HT1080 (cell line): ENCODE results near the gene SMIM36. TPM values are rescaled to one million over a fixed set of nuclear protein-coding genes. Genes with fewer than 3 reads are reported as not detected.
"Not testable (repeated sequence)": the region's sequence is repeated elsewhere in the genome, so short reads cannot be mapped to it uniquely, and the experiment has no call there.

Source experiments
- DNase-seq: peaks from one replicate; pipeline ENCODE4 v3.0.0-alpha.2; 2015; ENCODE audit warnings: low read depth
- total RNA-seq: library from RNA; depleted of rRNA; stranded (reverse); fragments of >200 nt; shearing (Covaris generic); gene quantifications from 2 replicates; pipeline ENCODE4 v1.2.3, GENCODE V29; 2014

The SMIM36 gene
- total RNA-seq, 1 experiment from 2014 or later = not detected

GRCh38 chr17:55436224-55437158, 74.8 kb downstream of the SMIM36 start:
- no peak for DNase-seq

- DNase-seq = no peak
These were observed 75.8 kb downstream of the SMIM36 start for GRCh38 chr17:55435408-55435807.

- peak; percentile 51 for DNase-seq
These were observed 76.5 kb downstream of the SMIM36 start for GRCh38 chr17:55434721-55435120.

- DNase-seq = peak; percentile 94
These were observed 77.4 kb downstream of the SMIM36 start for GRCh38 chr17:55433629-55434422.

- DNase-seq = no peak
These were observed 78.1 kb downstream of the SMIM36 start for GRCh38 chr17:55433029-55433628.

GRCh38 chr17:55432358-55433028, 78.8 kb downstream of the SMIM36 start:
- peak; percentile 46 for DNase-seq

GRCh38 chr17:55431914-55432313, 79.3 kb downstream of the SMIM36 start:
- DNase-seq = not testable (repeated sequence)

- DNase-seq = peak; percentile 24
These were observed 80.5 kb downstream of the SMIM36 start for GRCh38 chr17:55430541-55431288.

- no peak for DNase-seq
These were observed 83.7 kb downstream of the SMIM36 start for GRCh38 chr17:55427587-55427882.

GRCh38 chr17:55426851-55427586, 84.2 kb downstream of the SMIM36 start:
- peak; percentile 21 for DNase-seq

- no peak for DNase-seq
These were observed 86.2 kb downstream of the SMIM36 start for GRCh38 chr17:55424893-55425540.

GRCh38 chr17:55423535-55423934, 87.7 kb downstream of the SMIM36 start:
- DNase-seq = no peak

GRCh38 chr17:55422828-55423164, 88.5 kb downstream of the SMIM36 start:
- DNase-seq = not testable (repeated sequence)

GRCh38 chr17:55421179-55421934, 89.9 kb downstream of the SMIM36 start, which contains the start of gene MMD:
TSS of gene MMD (minus strand) at chr17:55421835. CDS start at chr17:55421695, 140 bp downstream.
- DNase-seq = no peak

GRCh38 chr17:55420776-55421178, 90.5 kb downstream of the SMIM36 start:
- no peak for DNase-seq

GRCh38 chr17:55420067-55420775, 91.0 kb downstream of the SMIM36 start:
- DNase-seq = no peak

GRCh38 chr17:55418369-55419268, 92.6 kb downstream of the SMIM36 start:
- DNase-seq = no peak
